GM19328 (cell line): ENCODE measurements around the gene ILDR2.
A peak's percentile ranks its signal among the peaks of the same experiment; 100 is the strongest.
"Not testable (repeated sequence)": the region's sequence is repeated elsewhere in the genome, so short reads cannot be mapped to it uniquely, and the experiment has no call there.

ENCODE experiments used
- ATAC-seq: cut with Tn5 transposase; IDR thresholded peaks from one replicate; pipeline ENCODE4 v1.9.1; 2021; ENCODE audit warnings: mild to moderate bottlenecking, moderate library complexity; ENCODE audit not compliant: unreplicated experiment

Gene ILDR2

DNA sequence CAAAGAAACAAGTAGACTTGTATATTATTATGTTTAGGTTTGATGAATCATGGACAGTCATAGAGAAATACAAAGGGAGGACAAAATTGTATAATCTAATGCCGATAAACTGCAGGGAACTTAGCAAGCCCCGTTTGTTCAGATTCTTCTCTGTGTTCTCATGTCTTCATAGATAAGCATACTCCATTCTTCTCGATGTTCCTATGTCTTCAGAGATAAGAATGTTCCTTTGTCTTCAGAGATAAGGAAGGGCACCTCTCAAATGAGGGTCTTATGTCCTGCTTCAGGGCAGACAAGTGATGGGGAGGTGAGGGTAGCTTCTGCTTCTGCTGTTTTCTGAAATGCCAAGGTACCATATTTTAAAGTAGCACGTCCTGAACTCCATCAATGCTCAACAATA, 79.6 kb downstream of the ILDR2 start:
- ATAC-seq = no peak

GRCh38 chr1:166889776-166890175, 85.6 kb downstream of the ILDR2 start:
- no peak for ATAC-seq

- ATAC-seq = no peak
These were observed 86.8 kb downstream of the ILDR2 start for GRCh38 chr1:166888373-166889111.

DNA sequence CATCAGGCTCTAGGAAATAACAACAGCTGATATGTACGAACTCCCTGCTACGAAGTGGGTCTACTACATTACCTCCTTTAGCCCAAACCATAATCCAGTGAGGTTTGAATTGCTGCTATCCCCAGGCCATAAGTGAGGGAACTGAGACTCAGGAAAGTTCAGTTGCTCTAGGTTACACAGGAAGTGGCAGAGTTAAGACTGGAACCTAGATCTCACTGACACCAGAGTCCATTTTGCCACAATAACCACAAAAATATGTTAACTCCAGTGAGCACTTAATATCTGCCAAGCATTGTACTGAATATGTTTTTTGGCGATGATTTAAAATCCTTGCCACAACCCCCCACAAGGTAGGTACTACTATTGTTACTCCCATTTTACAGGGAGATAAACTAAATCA, 90.4 kb downstream of the ILDR2 start:
- no peak for ATAC-seq

GRCh38 chr1:166884040-166884642, 91.2 kb downstream of the ILDR2 start:
- ATAC-seq = no peak

DNA sequence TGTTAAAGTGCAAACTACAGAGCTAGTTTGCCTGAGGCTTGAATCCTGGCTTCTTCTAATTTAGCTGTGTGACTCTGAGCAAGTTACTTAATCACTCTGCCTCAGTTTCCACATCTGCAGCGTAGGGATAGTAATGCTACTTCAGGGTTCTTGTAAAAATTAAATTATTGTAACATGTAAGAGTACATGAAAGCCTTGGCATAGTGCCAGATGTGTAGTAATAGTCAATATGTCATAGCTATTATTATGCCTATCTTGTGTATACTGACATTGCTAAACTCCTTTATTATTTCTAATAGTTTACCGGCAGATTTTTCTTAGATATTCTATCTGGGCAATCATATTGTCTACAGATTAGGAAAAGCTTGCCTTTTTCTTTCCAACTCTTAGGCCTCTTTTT, 92.4 kb downstream of the ILDR2 start:
- no peak for ATAC-seq

DNA sequence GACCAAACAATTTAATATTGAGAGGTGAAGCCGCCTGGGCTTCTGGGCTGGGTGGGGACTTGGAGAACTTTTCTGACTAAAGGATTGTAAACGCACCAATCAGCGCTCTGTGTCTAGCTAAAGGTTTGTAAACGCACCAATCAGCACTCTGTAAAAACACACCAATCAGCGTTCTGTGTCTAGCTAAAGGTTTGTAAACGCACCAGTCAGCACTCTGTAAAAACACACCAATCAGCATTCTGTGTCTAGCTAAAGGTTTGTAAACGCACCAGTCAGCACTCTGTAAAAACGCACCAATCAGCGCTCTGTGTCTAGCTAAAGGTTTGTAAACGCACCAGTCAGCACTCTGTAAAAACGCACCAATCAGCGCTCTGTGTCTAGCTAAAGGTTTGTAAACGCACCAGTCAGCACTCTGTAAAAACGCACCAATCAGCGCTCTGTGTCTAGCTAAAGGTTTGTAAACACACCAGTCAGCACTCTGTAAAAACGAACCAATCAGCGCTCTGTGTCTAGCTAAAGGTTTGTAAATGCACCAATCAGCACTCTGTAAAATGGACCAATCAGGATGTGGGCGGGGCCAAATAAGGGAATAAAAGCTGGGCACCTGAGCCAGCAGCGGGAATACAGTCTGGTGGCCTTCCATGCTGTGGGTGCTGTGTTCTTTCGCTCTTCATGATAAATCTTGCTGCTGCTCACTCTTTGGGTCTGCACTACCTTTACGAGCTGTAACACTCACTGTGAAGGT, 97.0 kb downstream of the ILDR2 start:
- not testable (repeated sequence) for ATAC-seq

DNA sequence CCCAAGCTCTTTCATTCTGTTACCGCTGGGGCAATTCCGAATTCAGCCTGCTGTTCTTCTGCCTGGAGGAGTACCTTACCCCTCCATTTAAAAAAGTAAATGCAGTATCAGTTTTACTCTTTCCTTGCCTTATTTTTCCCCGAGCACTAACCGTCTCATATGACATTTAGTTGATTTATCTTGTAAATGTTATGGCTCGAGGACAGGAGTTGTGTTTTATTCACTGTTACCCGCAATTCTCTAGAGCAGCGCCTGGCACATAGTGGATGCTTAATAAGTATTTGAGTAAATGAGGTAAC, 98.9 kb downstream of the ILDR2 start:
- ATAC-seq = peak; percentile 0

DNA sequence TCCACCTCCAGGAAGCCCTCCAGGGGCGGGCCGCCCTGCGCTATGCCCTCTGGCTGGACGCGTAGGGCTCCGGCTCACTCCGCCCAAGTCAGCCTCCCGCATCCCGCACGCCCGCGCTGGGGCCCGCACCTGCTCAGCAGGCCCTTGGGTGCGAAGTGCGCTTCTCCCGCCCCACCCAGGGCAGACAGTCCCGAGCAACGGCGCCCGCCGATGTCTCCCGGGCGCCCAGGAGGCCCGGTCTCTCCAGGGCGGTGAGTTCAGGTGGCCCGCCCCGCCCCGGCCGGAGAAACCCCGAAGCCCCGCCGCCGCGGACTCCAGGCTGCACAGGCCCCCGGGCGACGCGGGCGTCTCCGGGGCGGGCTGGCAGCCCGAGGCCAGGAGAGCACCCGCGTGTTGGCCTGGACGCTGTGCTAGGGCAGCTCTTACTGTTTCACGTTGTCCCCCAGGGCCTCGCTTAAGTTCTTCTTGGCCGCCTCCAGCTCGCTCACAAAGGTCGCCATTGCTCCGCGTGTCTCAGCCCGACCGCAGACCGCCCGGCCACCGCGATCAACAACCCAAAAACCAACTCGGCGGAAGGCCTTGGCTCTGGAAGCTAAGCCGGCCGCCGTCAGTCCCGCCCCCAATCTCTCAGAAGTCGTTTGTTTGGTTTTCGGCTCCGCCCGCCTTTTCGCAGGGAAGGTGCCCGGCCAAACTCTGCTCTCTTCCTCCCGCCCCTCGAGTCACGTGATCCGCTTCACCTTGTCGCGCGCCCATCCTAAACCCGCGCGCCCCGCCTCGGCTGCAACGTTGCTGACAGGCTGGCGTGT, 99.4 kb downstream of the ILDR2 start, which contains the start of gene TADA1:
Gene TADA1 (minus strand): TSS at position 531 of the 806 bp plus-strand sequence. CDS start 31 bp downstream, at position 500.
- peak; percentile 88 for ATAC-seq

- ATAC-seq = no peak
These were observed 100.0 kb downstream of the ILDR2 start for GRCh38 chr1:166875302-166875733.

- no peak for ATAC-seq
These were observed 100.9 kb downstream of the ILDR2 start for GRCh38 chr1:166874464-166874863.

GRCh38 chr1:166870584-166870983, 104.8 kb downstream of the ILDR2 start:
- no peak for ATAC-seq

GRCh38 chr1:166869318-166870099, 105.8 kb downstream of the ILDR2 start:
- ATAC-seq = no peak

DNA sequence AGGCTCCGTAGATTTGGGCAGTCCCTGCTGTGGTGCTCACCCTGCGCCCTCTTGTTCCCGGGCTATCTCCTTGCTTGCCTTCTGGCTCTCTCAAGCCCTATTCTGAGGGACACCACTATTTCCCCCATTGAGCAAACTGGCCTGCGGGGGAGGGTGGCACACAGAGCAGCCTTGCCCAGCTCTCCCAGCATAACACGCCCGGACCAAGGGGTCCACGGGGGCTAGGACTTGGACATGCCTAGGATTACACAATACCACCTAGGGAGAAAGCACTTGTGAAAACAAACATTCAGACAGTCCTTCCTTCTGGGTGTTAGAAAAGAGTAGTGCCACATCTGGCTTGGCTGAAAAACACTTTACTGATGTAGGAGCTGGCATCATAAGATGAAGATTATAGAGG, 106.7 kb downstream of the ILDR2 start:
- no peak for ATAC-seq

- no peak for ATAC-seq
These were observed 109.4 kb downstream of the ILDR2 start for GRCh38 chr1:166865926-166866325.

- no peak for ATAC-seq
These were observed 115.7 kb downstream of the ILDR2 start for GRCh38 chr1:166859597-166859996.

DNA sequence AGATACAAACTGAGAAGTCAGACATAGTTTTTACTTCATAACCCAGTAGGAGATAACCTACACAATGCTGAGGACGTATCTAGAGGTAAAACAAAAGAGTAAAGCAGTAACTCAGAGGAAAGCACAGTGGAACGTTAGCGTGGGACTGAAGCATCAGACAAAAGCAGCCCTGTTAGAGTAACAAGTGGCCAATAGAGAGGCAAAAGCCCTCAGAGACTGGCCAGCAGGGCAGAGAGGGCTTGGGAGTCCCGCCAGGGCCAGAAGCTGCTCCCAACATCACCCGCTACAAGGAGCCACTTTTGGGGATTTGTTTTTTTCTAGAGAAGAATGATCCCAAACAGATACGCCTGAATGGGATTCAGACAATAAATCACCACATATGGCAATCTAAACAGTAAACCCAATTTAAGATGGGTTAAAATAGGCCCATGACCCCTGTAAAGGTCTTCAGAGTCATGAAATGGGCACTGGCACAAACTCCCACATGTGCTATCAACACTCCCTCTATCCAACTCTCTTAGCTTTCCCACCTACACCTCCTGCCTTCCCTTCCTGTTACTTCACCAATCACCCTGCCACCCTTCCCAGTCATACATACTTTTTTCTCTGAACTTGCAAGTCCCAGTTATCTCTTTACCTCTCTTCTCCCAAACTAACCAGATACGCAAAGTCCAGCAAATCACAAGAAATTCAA, 116.5 kb downstream of the ILDR2 start:
- no peak for ATAC-seq
